GM12864 (cell line): ENCODE data around the gene NCAPG2.

Source experiments
- DNase-seq: peaks from one replicate; pipeline ENCODE4 v3.0.0-alpha.2; 2011; ENCODE audit warnings: low read depth
- H3K4me3 ChIP-seq: 2 replicates; pipeline ENCODE4 v1.5.1; 2011; ENCODE audit warnings: mild to moderate bottlenecking, low read depth, low read length, control low read depth
- CTCF ChIP-seq: IDR thresholded peaks from 2 replicates; pipeline ENCODE4 v1.5.1; 2011; ENCODE audit warnings: low read depth, mild to moderate bottlenecking, moderate library complexity, low read length, control low read depth, inconsistent platforms; ENCODE audit errors: missing control alignments

Gene NCAPG2

GRCh38 chr7:158607563-158607962, 97.0 kb downstream of the NCAPG2 start:
- no peak overlapping the region for H3K4me3 ChIP-seq
- DNase-seq, result no peak
- TF ChIP-seq CTCF, result no peak

DNA sequence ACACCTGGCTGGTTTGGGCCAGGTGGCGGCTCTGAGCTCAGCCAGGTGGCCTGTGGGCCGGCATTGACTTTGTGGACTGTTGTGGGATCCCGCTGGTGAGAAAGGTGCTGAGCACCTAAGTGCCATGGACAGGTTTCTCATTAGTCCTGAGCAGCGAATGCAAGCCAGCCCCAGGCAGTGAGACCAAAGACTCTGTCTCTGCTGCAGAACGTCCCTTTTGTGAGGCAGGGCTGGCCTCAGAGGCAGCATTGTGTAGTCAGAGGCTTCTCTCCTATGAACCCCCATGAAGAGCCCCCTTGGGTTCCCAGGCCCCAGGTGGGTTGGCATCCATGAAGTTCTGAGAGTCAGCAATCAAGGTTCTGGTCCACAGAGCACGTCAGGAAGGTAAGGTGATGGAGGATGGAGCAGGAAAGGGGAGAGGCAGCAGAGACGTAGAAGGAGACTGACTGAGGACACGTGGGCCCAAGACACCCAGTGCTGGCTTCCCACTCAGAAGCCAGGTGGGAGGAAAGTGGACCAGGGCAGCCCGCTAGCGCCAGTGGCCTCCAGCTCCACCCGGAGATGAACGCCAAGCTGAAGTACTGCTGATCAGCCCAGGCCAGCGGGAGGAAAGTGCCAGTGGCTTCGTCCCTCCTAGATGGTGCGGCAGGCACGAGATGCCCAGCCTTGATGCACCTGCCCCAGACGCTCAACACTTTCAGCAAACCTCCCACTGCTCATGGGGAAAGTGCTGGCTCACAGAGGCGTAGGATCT, 97.8 kb downstream of the NCAPG2 start:
- no peak for DNase-seq
- no peak overlapping the region for H3K4me3 ChIP-seq
- TF ChIP-seq CTCF, result no peak

GRCh38 chr7:158606129-158606528, 98.5 kb downstream of the NCAPG2 start:
- no peak for TF ChIP-seq CTCF
- DNase-seq, result no peak
- no peak overlapping the region for H3K4me3 ChIP-seq

DNA sequence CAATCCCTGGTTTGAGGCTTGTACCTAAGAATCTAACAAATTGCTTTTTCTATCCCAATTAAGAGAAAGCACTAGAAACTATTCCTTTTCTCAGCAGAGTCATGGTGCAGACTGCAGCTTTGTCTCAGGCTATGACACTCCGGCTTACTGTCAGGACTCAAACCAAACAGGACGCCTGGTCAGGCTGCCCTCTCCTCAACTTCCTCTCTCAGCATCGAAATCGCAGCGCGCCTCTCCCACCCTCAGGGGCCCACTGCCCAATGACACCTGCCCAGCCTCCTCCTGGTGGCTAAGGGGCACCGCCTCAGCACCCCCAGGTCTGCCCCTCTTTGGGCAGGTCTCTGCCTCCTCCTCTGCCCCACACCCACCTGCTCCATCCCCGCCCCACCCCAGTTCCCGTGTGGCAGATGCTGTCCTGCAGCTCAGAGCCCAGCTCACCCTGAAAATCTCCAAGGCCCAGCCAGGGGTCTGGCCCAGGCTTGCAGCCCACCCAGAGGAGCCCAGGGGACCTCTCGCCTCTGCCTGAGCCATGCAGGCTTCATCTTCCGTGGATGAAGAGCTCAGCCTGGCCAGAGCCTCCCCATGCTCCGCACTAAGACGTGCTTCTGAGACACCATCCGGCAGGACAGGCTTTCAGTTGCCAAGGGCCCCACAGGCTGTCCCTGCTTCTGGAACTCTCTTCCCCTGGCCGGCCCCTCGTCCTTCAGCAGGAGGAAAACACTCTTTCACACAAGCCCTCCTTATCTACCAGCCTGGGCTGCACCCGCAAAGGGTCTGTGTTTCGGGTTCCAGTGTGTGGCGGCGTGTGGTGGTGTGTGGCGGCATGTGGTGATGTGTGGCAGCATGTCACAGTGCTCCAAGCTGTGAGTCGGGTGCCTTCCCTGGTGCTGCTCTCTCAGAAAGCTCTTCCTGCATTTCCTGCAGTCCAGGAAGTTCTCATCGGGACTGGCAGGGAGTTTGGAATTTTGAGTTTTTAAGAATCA, 100.5 kb downstream of the NCAPG2 start:
- H3K4me3 ChIP-seq, result no peak overlapping the region
- no peak for TF ChIP-seq CTCF
- no peak for DNase-seq

DNA sequence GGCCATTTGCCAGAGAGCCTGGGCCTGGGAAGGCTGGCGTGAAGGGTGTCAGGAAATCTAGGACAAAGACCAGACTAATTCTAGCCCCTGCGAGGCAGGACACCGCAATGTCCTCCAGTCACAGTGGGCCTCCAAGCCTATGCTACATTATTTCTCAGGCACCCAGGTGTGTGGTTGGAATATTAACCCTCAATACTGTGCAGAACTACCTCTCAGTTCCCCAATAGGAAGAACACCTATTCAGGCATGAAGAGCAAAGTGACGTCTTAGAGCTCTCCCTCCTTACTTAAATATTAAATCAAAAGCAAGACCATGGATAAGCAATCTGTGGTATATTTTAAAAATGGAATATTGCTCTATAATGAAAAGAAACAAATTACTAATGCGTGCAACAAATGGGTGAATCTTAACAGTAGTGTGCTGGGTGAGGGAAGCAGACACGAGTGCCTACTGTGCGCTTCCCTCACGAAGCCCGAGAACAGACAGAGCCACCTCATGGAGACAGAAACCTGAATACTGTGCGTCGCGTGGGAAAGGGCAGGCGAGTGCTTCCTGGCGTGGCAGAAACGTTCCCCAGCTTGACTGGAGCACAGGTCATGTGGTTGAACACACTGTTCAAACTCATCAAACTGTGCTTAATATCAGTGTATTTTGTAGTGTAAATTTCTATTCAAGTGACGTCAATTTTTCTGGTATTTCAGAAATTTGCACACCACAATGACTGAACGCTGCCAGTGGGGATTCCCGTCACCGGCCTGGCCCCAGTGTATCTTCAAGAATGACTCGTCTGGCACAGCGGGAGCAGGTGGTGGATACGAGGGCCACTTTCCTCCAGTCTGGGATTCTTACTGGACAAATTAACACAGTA, 101.5 kb downstream of the NCAPG2 start:
- DNase-seq, result no peak
- no peak overlapping the region for H3K4me3 ChIP-seq
- no peak for TF ChIP-seq CTCF

DNA sequence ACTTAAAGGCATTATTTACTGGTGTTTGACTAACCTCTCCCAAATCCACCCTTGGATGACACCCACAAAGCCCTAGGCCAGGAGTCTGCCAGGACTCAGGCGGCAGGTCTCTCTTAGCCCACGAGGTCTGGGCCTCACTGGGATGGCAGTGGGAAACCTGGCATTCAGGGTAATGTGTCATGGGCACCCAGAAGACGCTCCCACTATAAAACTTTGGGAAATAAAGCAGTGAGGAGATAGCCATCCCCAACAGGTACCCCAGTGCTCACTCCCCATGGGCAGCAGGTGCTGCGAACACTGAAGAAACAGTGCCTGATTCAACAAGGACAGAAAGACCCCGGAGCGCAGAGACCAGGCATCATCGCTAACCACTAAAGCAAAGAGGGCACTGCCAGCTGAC, 102.6 kb downstream of the NCAPG2 start:
- no peak overlapping the region for H3K4me3 ChIP-seq
- DNase-seq, result no peak
- TF ChIP-seq CTCF, result no peak
